ENCODE results near the gene ZC3H4.
A peak's percentile ranks its signal among the peaks of the same experiment; 100 is the strongest.

ZC3H4 gene

DNA sequence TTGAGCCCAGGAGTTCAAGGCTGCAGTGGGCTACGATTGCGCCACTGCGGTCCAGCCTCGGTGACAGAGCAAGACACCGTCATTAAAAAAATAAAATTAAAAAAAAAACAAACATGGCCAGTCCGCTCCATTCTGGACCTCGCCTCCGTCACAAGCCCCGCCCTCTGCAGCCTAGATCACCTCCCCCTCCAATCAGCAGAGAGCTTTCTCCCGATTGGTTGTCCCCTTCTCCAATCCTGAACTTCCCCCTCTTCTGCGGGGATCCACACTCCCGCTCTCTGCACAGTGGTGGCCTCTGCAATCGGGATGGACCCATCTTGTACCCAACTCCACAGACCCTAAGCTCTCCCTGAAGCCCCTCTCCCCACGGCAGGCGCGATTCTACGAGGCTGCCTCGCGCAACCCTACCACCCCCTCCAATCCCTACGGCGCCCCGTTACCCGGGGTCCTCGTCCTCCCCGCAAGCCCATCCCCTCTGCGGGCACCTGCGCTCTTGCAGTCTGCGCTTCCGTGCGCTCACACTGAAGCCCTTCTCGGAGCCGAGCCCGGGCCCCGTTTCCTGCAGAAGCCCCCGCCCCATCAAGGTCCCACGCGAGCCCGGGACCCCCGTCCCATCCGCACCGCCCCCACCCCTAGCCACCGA, 65.7 kb downstream of the ZC3H4 start:
- DNase-seq (ENCODE audit: low spot score), result peak; percentile 90

DNA sequence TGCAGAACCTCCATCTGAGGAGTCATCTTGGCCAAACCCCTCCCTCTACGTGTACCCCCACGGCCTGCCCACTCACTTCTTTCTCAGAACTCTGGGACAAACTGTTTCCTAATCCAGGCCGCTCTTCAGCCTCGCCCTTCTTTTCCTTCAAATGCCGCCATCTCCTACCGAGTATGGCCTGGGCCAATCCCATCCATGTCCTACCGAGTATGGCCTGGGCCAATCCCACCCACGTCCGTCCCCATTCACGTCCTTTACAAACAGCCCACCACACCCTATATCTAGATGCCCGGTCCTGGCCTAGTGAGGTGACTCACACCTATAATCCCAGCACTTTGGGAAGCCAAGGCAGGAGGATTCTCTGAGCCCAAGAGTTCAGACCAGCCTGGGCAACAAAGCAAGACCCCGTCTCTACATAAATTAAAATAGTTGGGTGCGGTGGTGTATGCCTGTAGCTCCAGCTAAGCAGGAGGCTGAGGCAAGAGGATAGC, 66.3 kb downstream of the ZC3H4 start:
- no peak for DNase-seq (ENCODE audit: low spot score)

DNA sequence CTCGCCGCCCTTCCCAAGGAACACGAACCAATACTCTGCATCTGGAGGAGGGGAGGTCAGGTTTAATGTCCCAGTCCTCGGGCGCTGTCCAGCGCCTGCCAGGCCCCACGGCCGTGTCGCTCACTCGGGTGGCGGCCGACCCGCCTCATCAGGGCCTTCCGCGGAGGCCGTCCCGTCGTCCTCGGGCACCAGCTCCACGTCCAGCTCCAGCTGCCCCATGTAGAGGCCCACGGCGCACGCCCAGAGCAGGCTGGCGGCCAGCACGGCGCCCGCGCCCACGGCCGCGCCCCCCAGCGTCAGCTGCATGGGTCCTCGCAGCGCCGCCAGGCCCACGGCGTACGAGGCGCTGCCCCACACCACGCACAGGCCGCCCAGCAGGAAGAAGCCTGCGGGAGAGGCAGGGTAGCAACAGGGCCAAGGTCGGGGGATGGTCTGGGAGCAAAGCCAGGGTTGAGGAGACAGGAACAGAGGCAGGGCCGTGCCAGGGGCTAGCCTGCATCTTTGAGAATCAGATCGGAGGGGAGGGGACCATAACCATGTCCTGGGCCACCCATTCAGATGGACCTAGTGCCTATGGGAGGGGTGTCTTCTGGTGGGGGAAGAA, 67.6 kb downstream of the ZC3H4 start:
- no peak for DNase-seq (ENCODE audit: low spot score)

DNA sequence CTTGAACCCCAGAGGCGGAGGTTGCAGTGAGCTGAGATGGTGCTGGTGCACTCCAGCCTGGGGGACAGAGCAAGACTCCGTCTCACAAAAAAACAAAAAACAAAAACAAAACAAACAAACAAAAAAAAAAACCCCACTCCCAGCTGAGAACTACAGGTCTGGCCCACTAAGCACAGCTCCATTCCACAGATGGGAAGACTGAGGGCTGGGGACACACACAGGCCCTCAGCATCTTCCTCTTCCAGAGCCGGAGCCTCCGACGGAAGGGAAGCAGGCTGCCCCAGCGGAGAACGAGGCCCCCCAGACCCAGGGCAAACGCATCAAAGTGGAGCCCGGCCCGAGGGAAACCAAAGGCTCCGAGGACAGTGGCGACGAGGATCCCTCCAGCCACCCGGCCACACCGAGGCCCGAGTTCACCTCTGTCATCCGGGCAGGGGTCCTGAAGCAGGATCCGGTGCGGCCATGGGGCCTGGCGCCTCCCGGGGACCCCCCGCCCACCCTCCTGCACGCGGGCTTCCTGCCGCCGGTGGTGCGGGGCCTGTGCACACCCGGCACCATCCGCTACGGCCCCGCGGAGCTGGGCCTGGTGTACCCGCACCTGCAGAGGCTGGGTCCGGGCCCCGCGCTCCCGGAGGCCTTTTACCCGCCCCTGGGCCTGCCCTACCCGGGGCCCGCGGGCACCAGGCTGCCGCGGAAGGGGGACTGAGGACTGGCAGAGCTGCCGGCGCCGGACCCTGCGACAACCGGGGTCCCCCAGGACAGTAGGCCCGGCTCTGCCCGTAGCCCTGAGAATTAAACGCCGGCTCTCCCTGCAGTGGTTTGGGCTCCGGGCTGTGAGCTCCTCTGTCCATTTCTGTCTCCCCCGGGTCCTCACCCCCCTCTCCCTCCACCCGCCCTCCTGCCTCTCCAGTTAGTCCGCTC, 68.4 kb downstream of the ZC3H4 start:
- DNase-seq (ENCODE audit: low spot score), result no peak

- DNase-seq (ENCODE audit: low spot score), result no peak
Observed at GRCh38 chr19:47040869-47041268, 72.7 kb downstream of the ZC3H4 start.

DNA sequence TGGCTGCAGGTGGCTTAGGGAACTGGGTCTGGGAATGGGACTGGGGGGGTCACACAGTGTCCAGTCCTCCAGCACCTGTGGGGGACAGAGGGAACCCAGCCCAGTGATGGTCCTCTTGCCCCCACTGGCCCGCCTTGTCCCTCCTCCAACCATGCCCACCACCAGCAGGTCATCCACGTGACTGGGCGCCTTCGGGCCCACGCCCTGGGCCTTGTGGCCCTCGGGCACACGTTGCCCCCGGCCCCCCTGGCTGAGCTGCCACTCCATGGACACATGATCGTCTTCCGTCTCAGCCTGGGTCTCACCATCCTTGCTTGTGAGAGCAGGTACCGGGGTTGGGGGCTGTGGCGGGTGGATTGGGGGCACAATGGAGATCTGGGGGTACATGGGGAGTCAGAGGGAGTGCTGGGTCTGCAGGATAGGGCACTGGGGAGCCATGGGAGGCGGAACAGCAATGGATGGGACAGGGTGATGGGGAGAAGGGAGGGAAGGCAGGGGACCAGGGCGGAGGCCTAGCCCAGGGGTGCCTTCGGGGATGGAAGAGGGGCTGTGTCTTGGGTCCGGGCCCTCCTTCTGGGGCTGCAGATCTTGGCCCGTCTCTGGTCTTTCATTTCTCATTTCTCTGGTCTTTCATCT, 74.2 kb downstream of the ZC3H4 start:
- DNase-seq (ENCODE audit: low spot score), result no peak

DNA sequence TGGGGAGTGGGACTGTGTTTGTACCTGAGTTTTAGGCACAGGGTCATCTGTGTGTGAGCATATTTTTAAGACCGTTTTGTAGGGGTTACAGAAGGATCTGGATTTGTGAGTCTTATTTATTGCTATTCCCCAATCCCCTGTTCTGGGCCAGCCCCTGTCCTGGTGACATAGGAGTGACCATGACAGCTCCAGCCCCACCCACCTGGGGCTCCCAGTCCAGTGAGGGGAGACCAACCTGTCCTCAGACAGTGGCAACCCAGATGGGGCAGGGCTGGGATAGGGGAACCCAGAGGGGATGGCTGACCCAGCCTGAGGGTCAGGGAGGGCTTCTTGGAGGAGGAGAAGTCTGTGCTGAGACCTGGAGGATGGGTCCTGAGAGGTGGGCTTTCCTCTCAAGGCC, 75.8 kb downstream of the ZC3H4 start:
- no peak for DNase-seq (ENCODE audit: low spot score)

DNA sequence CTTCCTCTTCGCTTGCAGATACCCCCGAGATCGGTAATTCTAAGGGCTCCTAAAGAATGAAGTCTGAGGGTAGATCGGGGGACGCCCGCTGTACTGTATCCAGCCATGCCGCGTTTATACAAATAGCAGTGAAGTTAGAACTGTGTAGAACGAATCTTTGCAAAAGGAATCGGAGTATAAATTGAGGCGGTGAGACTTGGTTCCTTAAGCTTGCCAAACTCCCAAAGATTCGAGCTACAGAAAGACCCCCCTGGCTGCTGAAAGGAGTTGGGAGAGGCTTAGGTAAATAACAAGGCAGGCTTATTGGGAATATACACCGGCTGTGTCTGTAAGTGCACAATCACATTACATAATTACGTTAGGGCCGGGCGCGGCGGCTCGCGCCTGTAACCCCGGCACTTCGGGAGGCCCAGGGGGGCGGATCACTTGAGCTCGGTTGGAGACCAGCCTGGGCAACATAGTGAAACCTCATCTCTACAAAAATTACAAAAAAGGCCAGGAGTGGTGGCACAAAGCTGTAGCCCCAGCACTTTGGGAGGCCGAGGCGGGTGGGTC, 77.4 kb downstream of the ZC3H4 start:
- DNase-seq (ENCODE audit: low spot score), result no peak

GRCh38 chr19:47035127-47036096, 78.2 kb downstream of the ZC3H4 start:
- DNase-seq (ENCODE audit: low spot score), result peak; percentile 81

- DNase-seq (ENCODE audit: low spot score), result no peak
Observed at GRCh38 chr19:47032171-47032811, 81.3 kb downstream of the ZC3H4 start.

DNA sequence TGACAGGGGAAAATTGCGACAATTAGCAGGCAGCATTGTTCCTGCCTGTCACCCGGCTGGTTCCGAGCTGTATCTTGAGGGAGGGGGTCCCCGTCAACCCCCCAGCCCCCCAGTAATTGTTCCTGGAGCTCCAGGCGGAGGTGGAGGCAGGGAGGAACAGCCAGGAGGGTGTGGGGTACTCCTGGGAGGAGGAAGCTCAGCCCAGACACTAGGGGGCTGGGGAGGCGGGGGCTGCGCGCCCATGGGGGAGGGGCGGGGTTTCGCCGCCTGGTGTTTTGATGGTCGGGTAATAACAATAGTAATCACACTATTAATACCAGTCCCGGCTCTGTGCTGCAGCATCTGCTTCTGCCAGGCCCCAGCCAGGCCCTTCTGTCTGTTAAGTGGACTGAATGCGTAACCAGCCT, 85.4 kb downstream of the ZC3H4 start:
- DNase-seq (ENCODE audit: low spot score), result no peak

DNA sequence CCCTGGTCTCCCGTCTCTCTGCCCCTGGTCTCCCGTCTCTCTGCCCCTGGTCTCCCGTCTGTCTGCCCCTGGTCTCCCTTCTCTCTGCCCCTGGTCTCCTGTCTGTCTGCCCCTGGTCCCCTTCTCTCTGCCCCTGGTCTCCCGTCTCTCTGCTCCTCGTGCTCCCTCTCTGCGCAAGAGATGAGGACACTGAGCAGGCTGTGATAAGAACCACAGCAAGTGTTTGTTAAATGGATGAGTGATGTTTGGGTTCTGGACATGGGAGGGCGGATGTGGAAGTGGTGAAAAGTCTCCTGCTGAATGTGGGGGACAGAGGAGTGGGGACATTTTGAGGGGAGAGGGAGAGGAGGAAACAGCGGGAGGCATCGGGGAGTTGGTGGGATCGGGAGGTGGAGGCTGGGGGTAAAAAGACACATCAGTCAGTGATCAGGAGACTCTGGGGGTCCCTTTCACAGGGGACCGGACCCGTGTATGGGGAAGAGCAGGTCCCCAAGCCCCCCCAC, 85.9 kb downstream of the ZC3H4 start:
- DNase-seq (ENCODE audit: low spot score), result no peak

DNA sequence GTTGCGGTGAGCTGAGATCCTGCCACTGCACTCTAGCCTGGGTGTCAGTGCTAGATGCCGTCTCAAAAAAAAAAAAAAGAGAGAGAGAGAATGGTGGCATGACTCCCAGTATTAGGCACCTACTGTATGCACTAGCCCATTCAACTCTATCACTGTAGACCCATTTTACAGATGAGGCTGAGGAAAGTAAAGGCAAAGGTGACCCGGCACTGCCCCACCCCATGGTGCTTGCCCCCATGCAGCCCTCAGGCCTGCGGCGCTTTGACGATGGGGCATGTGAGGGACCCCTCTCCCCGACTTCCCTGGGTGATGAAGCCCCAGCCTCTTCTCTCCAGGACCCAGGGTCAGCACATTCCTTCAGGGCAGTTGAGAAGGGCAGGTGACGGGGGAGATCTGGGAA, 86.7 kb downstream of the ZC3H4 start:
- no peak for DNase-seq (ENCODE audit: low spot score)

DNA sequence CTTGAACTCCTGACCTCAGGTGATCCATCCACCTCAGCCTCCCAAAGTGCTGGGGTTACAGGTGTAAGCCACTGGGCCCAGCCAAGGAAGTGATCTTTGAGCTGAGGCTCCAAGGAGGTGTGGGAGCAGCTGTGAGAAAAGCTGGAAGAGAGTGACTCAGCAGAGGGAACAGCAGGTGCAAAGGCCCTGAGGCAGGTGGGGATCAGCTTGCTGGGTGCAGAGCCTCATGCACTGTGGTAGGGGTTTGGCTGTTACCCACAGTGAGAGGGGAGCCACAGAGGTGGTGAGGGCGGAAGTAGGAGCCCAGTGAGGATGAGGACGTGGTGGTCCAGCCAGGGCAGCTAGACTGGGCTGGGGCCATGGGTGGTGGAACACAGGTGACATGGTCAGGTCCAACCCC, 87.4 kb downstream of the ZC3H4 start:
- DNase-seq (ENCODE audit: low spot score), result no peak

- DNase-seq (ENCODE audit: low spot score), result no peak
Observed at GRCh38 chr19:47024502-47024901, 89.1 kb downstream of the ZC3H4 start.

- DNase-seq (ENCODE audit: low spot score), result no peak
Observed at GRCh38 chr19:47023448-47023794, 90.2 kb downstream of the ZC3H4 start.

GRCh38 chr19:47022541-47023447, 90.8 kb downstream of the ZC3H4 start:
- DNase-seq (ENCODE audit: low spot score), result no peak

DNA sequence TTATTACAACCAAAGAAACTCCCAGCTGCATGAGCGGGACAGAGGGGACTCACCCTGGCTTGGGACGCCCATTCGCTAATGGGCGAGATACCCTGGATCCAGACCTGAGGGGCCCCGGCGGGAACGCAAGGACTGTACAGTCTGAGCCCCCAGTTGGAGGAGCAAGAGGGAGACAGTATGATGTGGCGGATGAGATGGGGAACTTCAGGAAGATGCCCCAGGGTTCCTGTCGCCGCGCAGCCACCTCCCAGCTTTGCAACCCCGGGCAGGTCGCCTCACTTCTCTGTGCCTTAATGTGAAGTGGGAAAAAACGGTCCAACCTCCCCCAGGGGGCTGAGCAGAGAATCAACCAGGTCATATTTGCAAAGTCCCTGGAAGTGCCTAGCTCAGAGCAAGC, 91.4 kb downstream of the ZC3H4 start:
- no peak for DNase-seq (ENCODE audit: low spot score)

DNA sequence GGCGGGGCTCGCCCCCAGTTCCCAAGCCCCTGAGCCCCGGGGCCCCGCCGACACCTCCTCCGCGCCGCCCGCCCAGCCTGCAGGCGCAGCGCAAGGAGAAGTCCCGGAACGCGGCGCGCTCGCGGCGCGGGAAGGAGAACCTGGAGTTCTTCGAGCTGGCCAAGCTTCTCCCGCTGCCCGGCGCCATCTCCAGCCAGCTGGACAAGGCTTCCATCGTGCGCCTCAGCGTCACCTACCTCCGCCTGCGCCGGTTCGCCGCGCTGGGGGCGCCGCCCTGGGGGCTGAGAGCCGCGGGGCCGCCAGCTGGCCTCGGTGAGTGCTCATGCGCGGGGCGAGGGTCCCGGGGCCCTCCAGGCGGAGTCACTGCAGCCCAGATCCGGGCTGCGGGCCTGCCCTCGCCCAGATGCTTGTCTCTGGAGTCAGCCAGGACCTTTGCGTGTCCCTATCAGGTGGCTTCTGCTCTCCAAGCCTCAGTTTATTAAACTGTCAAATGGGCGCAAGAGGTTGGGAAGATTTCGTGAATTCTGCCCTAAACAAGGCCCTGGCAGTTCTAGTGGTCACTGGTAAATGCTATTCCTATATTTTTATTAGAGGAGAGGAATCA, 91.9 kb downstream of the ZC3H4 start:
- DNase-seq (ENCODE audit: low spot score), result no peak

Measured in kidney capillary endothelial cell (primary cell).